Measurements from ENCODE around the gene CCDC142. TPM values are rescaled to one million over a fixed set of nuclear protein-coding genes. Genes with fewer than 3 reads are reported as not detected.

Gene CCDC142
- total RNA-seq, 4 donors from 2014 or later: 6.5 to 24.6 (median 14.5) TPM

DNA sequence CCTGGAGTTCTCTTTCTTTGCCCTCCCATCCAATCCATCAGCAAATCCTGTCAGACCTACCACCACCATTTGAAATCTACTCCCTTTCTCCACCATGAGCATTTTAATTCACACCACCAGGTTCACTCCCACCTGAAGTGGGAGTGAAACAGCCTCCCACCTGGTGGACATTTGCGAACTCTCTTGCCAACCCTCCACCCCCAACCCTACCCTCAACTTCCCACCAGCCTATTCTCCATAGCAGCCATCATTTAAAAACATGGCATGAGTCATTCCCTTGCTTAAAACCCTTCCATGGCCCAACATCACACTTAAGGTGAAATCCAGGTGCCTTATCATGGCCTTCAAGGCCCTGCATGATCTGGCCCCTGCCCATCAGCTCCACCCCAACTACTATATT is 44.5 kb downstream of the CCDC142 start:
- WGBS, 2 donors: 100% methylated on average over 1 of the region's 1 CpG
- TF ChIP-seq, protein P1, sequence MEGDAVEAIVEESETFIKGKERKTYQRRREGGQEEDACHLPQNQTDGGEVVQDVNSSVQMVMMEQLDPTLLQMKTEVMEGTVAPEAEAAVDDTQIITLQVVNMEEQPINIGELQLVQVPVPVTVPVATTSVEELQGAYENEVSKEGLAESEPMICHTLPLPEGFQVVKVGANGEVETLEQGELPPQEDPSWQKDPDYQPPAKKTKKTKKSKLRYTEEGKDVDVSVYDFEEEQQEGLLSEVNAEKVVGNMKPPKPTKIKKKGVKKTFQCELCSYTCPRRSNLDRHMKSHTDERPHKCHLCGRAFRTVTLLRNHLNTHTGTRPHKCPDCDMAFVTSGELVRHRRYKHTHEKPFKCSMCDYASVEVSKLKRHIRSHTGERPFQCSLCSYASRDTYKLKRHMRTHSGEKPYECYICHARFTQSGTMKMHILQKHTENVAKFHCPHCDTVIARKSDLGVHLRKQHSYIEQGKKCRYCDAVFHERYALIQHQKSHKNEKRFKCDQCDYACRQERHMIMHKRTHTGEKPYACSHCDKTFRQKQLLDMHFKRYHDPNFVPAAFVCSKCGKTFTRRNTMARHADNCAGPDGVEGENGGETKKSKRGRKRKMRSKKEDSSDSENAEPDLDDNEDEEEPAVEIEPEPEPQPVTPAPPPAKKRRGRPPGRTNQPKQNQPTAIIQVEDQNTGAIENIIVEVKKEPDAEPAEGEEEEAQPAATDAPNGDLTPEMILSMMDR (IDR thresholded peaks at IDR 0.05): no peak
- TF ChIP-seq POLR2A (IDR thresholded peaks at IDR 0.05): no peak
- Histone ChIP-seq H3K9me3 (no peaks in the 10 kb centered on the region), H3K27ac (no peak overlapping the region), H3K36me3 (peaks cover 0 to 23% (median 0%) of the 10 kb centered on the region in 3 donors), H3K27me3 (peaks cover 0 to 21% (median 0%) of the 10 kb centered on the region in 4 donors), H3K4me1 (peaks cover 13 to 65% (median 14%) of the 10 kb centered on the region in 3 donors), H3K4me3 (no peak overlapping the region)
- intact Hi-C loops (cut with DNase I): no loop called here
- no peak for DNase-seq

DNA sequence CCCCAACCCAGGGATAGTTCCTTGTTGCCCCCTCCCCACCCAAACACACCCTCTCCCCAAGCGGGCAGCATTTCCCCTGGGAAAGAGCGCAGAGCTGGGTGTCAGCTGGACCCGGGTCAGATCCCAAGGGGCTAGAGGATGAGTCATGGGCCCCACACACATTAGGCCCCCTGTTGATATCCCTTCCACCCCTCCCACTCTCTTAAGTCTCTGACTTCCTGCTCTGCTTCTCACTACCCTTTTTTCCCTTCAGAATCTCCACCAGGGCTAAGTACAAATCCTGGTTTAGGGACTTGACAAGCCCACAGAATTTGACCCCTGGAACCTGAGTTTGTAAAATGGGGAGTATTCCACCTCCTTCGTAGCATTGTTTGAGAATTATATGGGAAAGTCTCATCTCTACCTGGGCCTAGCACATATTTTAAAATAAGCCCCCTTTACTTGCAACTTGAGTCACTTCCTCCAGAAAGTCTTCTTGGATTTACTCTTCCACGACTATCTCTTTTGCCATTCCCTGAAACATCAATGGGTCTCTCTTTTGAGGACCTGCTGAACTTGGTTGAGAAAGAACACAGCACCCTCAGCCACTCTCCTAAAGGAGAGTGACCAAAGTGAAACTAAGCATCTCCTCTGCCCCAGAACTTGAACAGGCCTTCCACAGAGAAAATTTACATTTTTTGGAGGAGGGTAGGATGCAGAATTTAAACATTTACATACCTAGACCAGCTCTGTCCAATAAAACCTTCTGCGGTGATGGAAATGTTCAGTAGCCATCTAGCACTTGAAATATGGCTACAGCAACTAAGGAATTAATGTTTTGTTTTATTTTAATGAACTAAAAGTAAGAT is 45.7 kb downstream of the CCDC142 start:
- TF ChIP-seq, protein P1 (IDR thresholded peaks at IDR 0.05): no peak
- no peak for TF ChIP-seq POLR2A (IDR thresholded peaks at IDR 0.05)
- H3K27ac ChIP-seq: no peak overlapping the region
- H3K27me3 ChIP-seq: peaks cover 0 to 16% (median 0%) of the 10 kb centered on the region in 4 donors
- 72 to 83% methylated on average over 4 to 5 of the region's 6 CpGs for WGBS, 2 donors
- H3K4me1 ChIP-seq: peaks cover 13 to 61% (median 14%) of the 10 kb centered on the region in 3 donors
- H3K36me3 ChIP-seq: peaks cover 0 to 30% (median 4%) of the 10 kb centered on the region in 3 donors
- intact Hi-C loops (cut with DNase I): no loop called here
- no peak overlapping the region for H3K4me3 ChIP-seq
- no peaks in the 10 kb centered on the region for H3K9me3 ChIP-seq
- DNase-seq: no peak

- no peak overlapping the region for H3K4me3 ChIP-seq
- H3K9me3 ChIP-seq: no peaks in the 10 kb centered on the region
- peaks cover 0 to 7% (median 0%) of the 10 kb centered on the region in 4 donors for H3K27me3 ChIP-seq
- H3K36me3 ChIP-seq: peaks cover 0 to 39% (median 4%) of the 10 kb centered on the region in 3 donors
- no peak for DNase-seq
- intact Hi-C loops (cut with DNase I): no loop called here
- peaks cover 13 to 53% (median 14%) of the 10 kb centered on the region in 3 donors for H3K4me1 ChIP-seq
- H3K27ac ChIP-seq: no peak overlapping the region
- 60 to 76% methylated on average over 1 to 4 of the region's 43 CpGs for WGBS, 2 donors
- no peak for TF ChIP-seq POLR2A (IDR thresholded peaks at IDR 0.05)
- TF ChIP-seq, protein P1 (IDR thresholded peaks at IDR 0.05): no peak
Measured at GRCh38 chr2:74436111-74436805, 46.5 kb downstream of the CCDC142 start.

GRCh38 chr2:74430502-74430901 is 52.3 kb downstream of the CCDC142 start:
- H3K27ac ChIP-seq: no peak overlapping the region
- no peaks in the 10 kb centered on the region for H3K9me3 ChIP-seq
- intact Hi-C loops (cut with DNase I): no loop called here
- H3K36me3 ChIP-seq: peaks cover 8 to 84% (median 15%) of the 10 kb centered on the region in 3 donors
- H3K27me3 ChIP-seq: no peaks in the 10 kb centered on the region
- no peak for DNase-seq
- 76 to 80% methylated on average over 2 to 11 of the region's 11 CpGs for WGBS, 2 donors
- peaks cover 0 to 5% (median 0%) of the 10 kb centered on the region in 3 donors for H3K4me1 ChIP-seq
- no peak for TF ChIP-seq POLR2A (IDR thresholded peaks at IDR 0.05)
- TF ChIP-seq, protein P1 (IDR thresholded peaks at IDR 0.05): no peak
- no peak overlapping the region for H3K4me3 ChIP-seq
